ENCODE data around the gene U2SURP.

DNA sequence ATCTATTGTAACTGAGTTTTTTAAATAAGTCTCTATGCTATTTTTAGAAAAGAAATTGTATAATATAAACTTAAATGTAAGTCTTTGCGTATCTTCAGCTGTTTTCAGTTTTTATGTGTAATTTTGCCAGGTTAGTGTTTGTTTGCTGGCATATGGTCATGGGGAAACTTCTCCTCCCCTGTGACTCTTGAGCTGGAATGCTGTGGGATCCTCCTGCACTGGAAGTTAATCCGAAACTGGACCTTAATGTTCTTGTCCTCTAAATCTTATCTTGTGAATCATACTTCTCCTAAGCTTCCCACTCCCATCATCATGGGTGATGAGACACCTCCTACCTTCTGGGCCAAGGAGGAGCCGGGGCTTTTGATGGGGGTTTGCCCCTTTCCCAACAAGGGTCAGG, 65.8 kb downstream of the U2SURP start:
- TF ChIP-seq, protein P1, sequence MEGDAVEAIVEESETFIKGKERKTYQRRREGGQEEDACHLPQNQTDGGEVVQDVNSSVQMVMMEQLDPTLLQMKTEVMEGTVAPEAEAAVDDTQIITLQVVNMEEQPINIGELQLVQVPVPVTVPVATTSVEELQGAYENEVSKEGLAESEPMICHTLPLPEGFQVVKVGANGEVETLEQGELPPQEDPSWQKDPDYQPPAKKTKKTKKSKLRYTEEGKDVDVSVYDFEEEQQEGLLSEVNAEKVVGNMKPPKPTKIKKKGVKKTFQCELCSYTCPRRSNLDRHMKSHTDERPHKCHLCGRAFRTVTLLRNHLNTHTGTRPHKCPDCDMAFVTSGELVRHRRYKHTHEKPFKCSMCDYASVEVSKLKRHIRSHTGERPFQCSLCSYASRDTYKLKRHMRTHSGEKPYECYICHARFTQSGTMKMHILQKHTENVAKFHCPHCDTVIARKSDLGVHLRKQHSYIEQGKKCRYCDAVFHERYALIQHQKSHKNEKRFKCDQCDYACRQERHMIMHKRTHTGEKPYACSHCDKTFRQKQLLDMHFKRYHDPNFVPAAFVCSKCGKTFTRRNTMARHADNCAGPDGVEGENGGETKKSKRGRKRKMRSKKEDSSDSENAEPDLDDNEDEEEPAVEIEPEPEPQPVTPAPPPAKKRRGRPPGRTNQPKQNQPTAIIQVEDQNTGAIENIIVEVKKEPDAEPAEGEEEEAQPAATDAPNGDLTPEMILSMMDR (IDR thresholded peaks at IDR 0.05; ENCODE audit: extremely low read depth in 1 of 2, insufficient read depth in 1 of 2, low read depth in 1 of 2, low read length in 2 of 2), result no peak
- TF ChIP-seq POLR2A (IDR thresholded peaks at IDR 0.05; ENCODE audit: low read depth, low read length), result no peak
